Osteocyte (in vitro differentiated cells): Measurements from ENCODE around the gene SLCO2A1. TPM values are rescaled to one million over a fixed set of nuclear protein-coding genes. Genes with fewer than 3 reads are reported as not detected.
A peak's percentile ranks its signal among the peaks of the same experiment; 100 is the strongest.

Experiments
- DNase-seq: peaks from one replicate; pipeline ENCODE4 v3.0.0; 2021; ENCODE audit warnings: mixed read lengths; ENCODE audit not compliant: unreplicated experiment; ENCODE audit errors: extremely low spot score
- H3K27ac Mint-ChIP-seq: one replicate; pipeline ENCODE4 v1.8.0; 2021; ENCODE audit warnings: mild to moderate bottlenecking, mixed read lengths; ENCODE audit not compliant: unreplicated experiment
- H3K27me3 Mint-ChIP-seq: one replicate; pipeline ENCODE4 v1.8.0; 2021; ENCODE audit warnings: mixed read lengths; ENCODE audit not compliant: unreplicated experiment
- H3K36me3 Mint-ChIP-seq: one replicate; pipeline ENCODE4 v1.8.0; 2021; ENCODE audit warnings: mixed read lengths; ENCODE audit not compliant: unreplicated experiment
- H3K4me1 Mint-ChIP-seq: one replicate; pipeline ENCODE4 v1.8.0; 2021; ENCODE audit warnings: mixed read lengths; ENCODE audit not compliant: unreplicated experiment
- H3K4me3 Mint-ChIP-seq: one replicate; pipeline ENCODE4 v1.8.0; 2021; ENCODE audit warnings: mild to moderate bottlenecking, moderate library complexity, mixed read lengths; ENCODE audit not compliant: unreplicated experiment
- H3K9me3 Mint-ChIP-seq: one replicate; pipeline ENCODE4 v1.8.0; 2021; ENCODE audit warnings: mixed read lengths; ENCODE audit not compliant: unreplicated experiment
- CTCF ChIP-seq: fragments of 200-600 bp; sonication (generic); IDR thresholded peaks from 2 replicates; pipeline ENCODE4 v1.5.0; 2021; ENCODE audit warnings: antibody characterized with exemption, mild to moderate bottlenecking, moderate library complexity
- long read RNA-seq: library from polyadenylated mRNA; unstranded; transcript quantifications from one replicate; pipeline ENCODE4 v2.0.0, GENCODE V29; 2021
- total RNA-seq: library from RNA; stranded (reverse); gene quantifications from 2 replicates; pipeline ENCODE4 v1.2.1, GENCODE V29; 2021

SLCO2A1 gene
- 9.8 and 10.7 TPM in 2 replicates for total RNA-seq
- long read RNA-seq, partial matches to known transcripts: 4 of 5 reads
- long read RNA-seq, other reads (novel, unspliced or antisense): 1 of 5 reads

GRCh38 chr3:134029734-134030378 is at the start of gene SLCO2A1:
TSS of gene SLCO2A1 (minus strand) at chr3:134029925. CDS start at chr3:134029802, 123 bp downstream.
- peak within 1 kb of the TSS; percentile 83 for H3K4me3 Mint-ChIP-seq
- no peak for TF ChIP-seq CTCF
- no peak for DNase-seq
- H3K27ac Mint-ChIP-seq: peak within 1 kb of the TSS; percentile 57
- no peaks in the 10 kb centered on the region for H3K36me3 Mint-ChIP-seq
- peaks cover 10% of the 10 kb centered on the region for H3K4me1 Mint-ChIP-seq
- no peaks in the 10 kb centered on the region for H3K27me3 Mint-ChIP-seq
- H3K9me3 Mint-ChIP-seq: no peaks in the 10 kb centered on the region

GRCh38 chr3:134079111-134079547 is 49.4 kb upstream of the SLCO2A1 start:
- no peaks in the 10 kb centered on the region for H3K27me3 Mint-ChIP-seq
- peaks cover 5% of the 10 kb centered on the region for H3K36me3 Mint-ChIP-seq
- H3K4me1 Mint-ChIP-seq: peaks cover 4% of the 10 kb centered on the region
- no peak for TF ChIP-seq CTCF
- H3K9me3 Mint-ChIP-seq: peaks cover 8% of the 10 kb centered on the region
- DNase-seq: no peak
- H3K4me3 Mint-ChIP-seq: no peak overlapping the region
- no peak overlapping the region for H3K27ac Mint-ChIP-seq

GRCh38 chr3:134078169-134078831 is 48.6 kb upstream of the SLCO2A1 start:
- peaks cover 5% of the 10 kb centered on the region for H3K36me3 Mint-ChIP-seq
- H3K27me3 Mint-ChIP-seq: no peaks in the 10 kb centered on the region
- DNase-seq: peak; percentile 44
- peaks cover 8% of the 10 kb centered on the region for H3K9me3 Mint-ChIP-seq
- no peak overlapping the region for H3K4me3 Mint-ChIP-seq
- peaks cover 4% of the 10 kb centered on the region for H3K4me1 Mint-ChIP-seq
- H3K27ac Mint-ChIP-seq: no peak overlapping the region
- no peak for TF ChIP-seq CTCF

DNA sequence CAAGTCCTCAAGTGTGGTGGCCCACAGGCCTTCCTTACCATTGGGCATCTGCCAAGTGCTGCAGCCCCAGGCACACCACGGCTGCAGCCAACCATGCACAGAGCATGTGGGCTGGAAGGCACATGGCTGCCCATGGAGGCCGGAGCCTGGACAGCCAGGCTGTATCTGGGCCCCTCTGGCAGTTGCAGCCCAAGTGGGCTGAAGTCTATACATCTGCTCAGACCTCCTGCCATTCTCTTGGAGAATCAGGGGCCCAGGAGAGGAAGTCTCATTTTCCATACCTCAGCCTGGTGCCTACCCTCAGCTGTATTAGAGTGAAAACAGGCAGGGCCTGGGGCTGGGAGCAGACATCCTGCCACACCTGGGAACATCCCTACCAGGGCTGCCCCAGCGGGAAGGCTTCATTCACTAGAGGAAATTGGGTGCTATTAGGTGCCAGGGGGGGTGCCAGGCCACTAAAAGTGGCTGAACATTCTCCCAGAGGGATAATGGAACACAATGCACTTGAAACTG is 48.0 kb upstream of the SLCO2A1 start:
- TF ChIP-seq CTCF: no peak
- no peaks in the 10 kb centered on the region for H3K27me3 Mint-ChIP-seq

GRCh38 chr3:134076851-134077250 is 47.1 kb upstream of the SLCO2A1 start:
- no peaks in the 10 kb centered on the region for H3K27me3 Mint-ChIP-seq
- H3K4me1 Mint-ChIP-seq: no peaks in the 10 kb centered on the region
- peaks cover 8% of the 10 kb centered on the region for H3K9me3 Mint-ChIP-seq
- peak; percentile 70 for DNase-seq
- peaks cover 5% of the 10 kb centered on the region for H3K36me3 Mint-ChIP-seq
- no peak overlapping the region for H3K4me3 Mint-ChIP-seq
- H3K27ac Mint-ChIP-seq: no peak overlapping the region
- no peak for TF ChIP-seq CTCF

More for the DNA sequence above, 48.0 kb upstream of the SLCO2A1 start:
- peak; percentile 68 for DNase-seq
- Mint-ChIP-seq H3K36me3 (peaks cover 5% of the 10 kb centered on the region), H3K27ac (no peak overlapping the region), H3K9me3 (peaks cover 8% of the 10 kb centered on the region), H3K4me3 (no peak overlapping the region), H3K4me1 (no peaks in the 10 kb centered on the region)
